H9 (cell line): ENCODE results near the gene SLC16A1. TPM values are rescaled to one million over a fixed set of nuclear protein-coding genes. Genes with fewer than 3 reads are reported as not detected.

Source experiments
- DNase-seq: peaks from one replicate; pipeline ENCODE4 v3.0.0-alpha.2; 2017
- H2AFZ ChIP-seq: one replicate; pipeline ENCODE4 v1.6.1; 2013; ENCODE audit warnings: mild to moderate bottlenecking, low read length, control low read depth, moderate library complexity
- H2AK5ac ChIP-seq: 2 replicates; pipeline ENCODE4 v1.6.1; 2013; ENCODE audit warnings: low read length, control low read depth, mixed read lengths; ENCODE audit not compliant: insufficient read length
- H2BK120ac ChIP-seq: one replicate; pipeline ENCODE4 v1.6.1; 2013; ENCODE audit warnings: low read depth, mild to moderate bottlenecking, low read length, control low read depth, inconsistent platforms; ENCODE audit not compliant: poor library complexity, severe bottlenecking
- H2BK12ac ChIP-seq: 2 replicates; pipeline ENCODE4 v1.6.1; 2013; ENCODE audit warnings: low read length, control low read depth, mixed read lengths, low read depth; ENCODE audit not compliant: insufficient read length
- H2BK15ac ChIP-seq: 2 replicates; pipeline ENCODE4 v1.6.1; 2013; ENCODE audit warnings: low read depth, low read length, control low read depth
- H2BK20ac ChIP-seq: one replicate; pipeline ENCODE4 v1.6.1; 2013; ENCODE audit warnings: low read depth, mild to moderate bottlenecking, low read length, control low read depth, inconsistent platforms; ENCODE audit not compliant: poor library complexity, severe bottlenecking
- H2BK5ac ChIP-seq: 2 replicates; pipeline ENCODE4 v1.6.1; 2013; ENCODE audit warnings: low read length, control low read depth, mixed read lengths; ENCODE audit not compliant: insufficient read length
- H3K14ac ChIP-seq: 2 replicates; pipeline ENCODE4 v1.6.1; 2013; ENCODE audit warnings: low read length, control low read depth; ENCODE audit not compliant: insufficient read depth
- H3K18ac ChIP-seq: 2 replicates; pipeline ENCODE4 v1.6.1; 2013; ENCODE audit warnings: low read depth, mild to moderate bottlenecking, mixed read lengths, low read length, control low read depth; ENCODE audit not compliant: insufficient read length
- H3K23ac ChIP-seq: 2 replicates; pipeline ENCODE4 v1.6.1; 2013; ENCODE audit warnings: low read length, control low read depth, mixed read lengths, low read depth; ENCODE audit not compliant: insufficient read length
- H3K23me2 ChIP-seq: 2 replicates; pipeline ENCODE4 v1.6.1; 2013; ENCODE audit warnings: low read depth, mild to moderate bottlenecking, mixed read lengths, low read length, control low read depth; ENCODE audit not compliant: insufficient read length, poor library complexity, severe bottlenecking
- H3K27ac ChIP-seq: 2 replicates; pipeline ENCODE4 v1.5.1; 2013; ENCODE audit warnings: low read length, control low read depth, mixed read lengths, low read depth; ENCODE audit not compliant: insufficient read length
- H3K27me3 ChIP-seq: 2 replicates; pipeline ENCODE4 v1.6.1; 2013; ENCODE audit warnings: low read length, control low read depth, inconsistent platforms; ENCODE audit not compliant: insufficient read depth
- H3K4ac ChIP-seq: 2 replicates; pipeline ENCODE4 v1.6.1; 2013; ENCODE audit warnings: low read depth, mild to moderate bottlenecking, control low read depth, inconsistent platforms, low read length, moderate library complexity
- H3K4me1 ChIP-seq: 2 replicates; pipeline ENCODE4 v1.6.1; 2013; ENCODE audit warnings: low read length, control low read depth, inconsistent platforms; ENCODE audit not compliant: insufficient read depth
- H3K4me2 ChIP-seq: 2 replicates; pipeline ENCODE4 v1.6.1; 2013; ENCODE audit warnings: low read length, control low read depth, mixed read lengths; ENCODE audit not compliant: insufficient read length, insufficient read depth
- H3K56ac ChIP-seq: 2 replicates; pipeline ENCODE4 v1.6.1; 2013; ENCODE audit warnings: low read depth, mild to moderate bottlenecking, mixed read lengths, low read length, control low read depth; ENCODE audit not compliant: insufficient read length
- H3K79me1 ChIP-seq: 2 replicates; pipeline ENCODE4 v1.6.1; 2013; ENCODE audit warnings: low read depth, mild to moderate bottlenecking, moderate library complexity, low read length, control low read depth, inconsistent platforms; ENCODE audit not compliant: insufficient read depth, poor library complexity, severe bottlenecking
- H3K79me2 ChIP-seq: 2 replicates; pipeline ENCODE4 v1.6.1; 2013; ENCODE audit warnings: low read length, control low read depth, inconsistent platforms; ENCODE audit not compliant: insufficient read depth
- H3K9ac ChIP-seq: 2 replicates; pipeline ENCODE4 v1.6.1; 2013; ENCODE audit warnings: low read length, control low read depth, mixed read lengths; ENCODE audit not compliant: insufficient read length; ENCODE audit errors: extremely low read depth
- H3K9me3 ChIP-seq: one replicate; pipeline ENCODE4 v1.6.1; 2013; ENCODE audit warnings: low read depth, low read length, inconsistent platforms; ENCODE audit not compliant: control insufficient read depth
- H3T11ph ChIP-seq: one replicate; pipeline ENCODE4 v1.6.1; 2013; ENCODE audit warnings: mild to moderate bottlenecking, low read length, control low read depth, inconsistent platforms
- H4K20me1 ChIP-seq: one replicate; pipeline ENCODE4 v1.6.1; 2013; ENCODE audit not compliant: control insufficient read depth, insufficient read length, insufficient read depth
- H4K5ac ChIP-seq: 2 replicates; pipeline ENCODE4 v1.6.1; 2013; ENCODE audit warnings: low read depth, mild to moderate bottlenecking, mixed read lengths, low read length, control low read depth; ENCODE audit not compliant: insufficient read length
- H4K8ac ChIP-seq: replicated peaks from 2 replicates; pipeline ENCODE4 v1.6.1; 2013; ENCODE audit warnings: low read length, control low read depth, mixed read lengths, low read depth; ENCODE audit not compliant: insufficient read length
- H4K91ac ChIP-seq: 2 replicates; pipeline ENCODE4 v1.6.1; 2013; ENCODE audit warnings: low read depth, mild to moderate bottlenecking, moderate library complexity, mixed read lengths, low read length, control low read depth; ENCODE audit not compliant: insufficient read length
- H3K27ac Mint-ChIP-seq, 3 experiments: 2 replicates in 2 of 3; 3 replicates in 1 of 3; pipeline ENCODE4 v1.8.0; 2020 to 2021; ENCODE audit warnings: mixed read lengths in 3 of 3, mild to moderate bottlenecking in 1 of 3, moderate library complexity in 1 of 3
- H3K27me3 Mint-ChIP-seq: 2 replicates; pipeline ENCODE4 v1.8.0; 2021; ENCODE audit warnings: low read depth, mild to moderate bottlenecking, moderate library complexity, mixed read lengths
- H3K36me3 Mint-ChIP-seq, 3 experiments: 2 replicates in 2 of 3; 3 replicates in 1 of 3; pipeline ENCODE4 v1.8.0; 2020 to 2021; ENCODE audit warnings: low read depth in 3 of 3, mixed read lengths in 3 of 3; ENCODE audit not compliant: insufficient read depth in 1 of 3
- H3K4me1 Mint-ChIP-seq, 2 experiments: 2 replicates each; pipeline ENCODE4 v1.8.0; 2020; ENCODE audit warnings: mixed read lengths in 2 of 2
- H3K4me3 Mint-ChIP-seq, 2 experiments: 2 replicates in 1 of 2; 3 replicates in 1 of 2; pipeline ENCODE4 v1.8.0; 2020 to 2021; ENCODE audit warnings: mild to moderate bottlenecking in 2 of 2, mixed read lengths in 2 of 2, moderate library complexity in 1 of 2
- H3K9me3 Mint-ChIP-seq, 2 experiments: 2 replicates in 1 of 2; 3 replicates in 1 of 2; pipeline ENCODE4 v1.8.0; 2020; ENCODE audit warnings: mild to moderate bottlenecking in 2 of 2, mixed read lengths in 2 of 2, moderate library complexity in 1 of 2
- WGBS: extraction: QIAGEN DNeasy Blood & Tissue Kit; methylation state at CpG from one replicate; pipeline ENCODE4 v1.1.7; 2013; ENCODE audit warnings: missing lambda C conversion rate, low lambda C conversion rate, mixed read lengths; ENCODE audit not compliant: insufficient read length; ENCODE audit errors: extremely low coverage; 5-methylcytosine and 5-hydroxymethylcytosine counted together
- total RNA-seq: library from RNA; stranded (reverse); gene quantifications from 2 replicates; pipeline ENCODE4 v1.2.1, GENCODE V29; 2021
- TF ChIP-seq, protein P1 (sequence below): fragments of 200-600 bp; sonication (generic); conservative IDR thresholded peaks from 3 replicates; pipeline ENCODE4 v1.8.0; 2021; ENCODE audit warnings: antibody characterized with exemption, mild to moderate bottlenecking

SLC16A1 gene
- total RNA-seq, 1 experiment from 2014 or later: 381 TPM

DNA sequence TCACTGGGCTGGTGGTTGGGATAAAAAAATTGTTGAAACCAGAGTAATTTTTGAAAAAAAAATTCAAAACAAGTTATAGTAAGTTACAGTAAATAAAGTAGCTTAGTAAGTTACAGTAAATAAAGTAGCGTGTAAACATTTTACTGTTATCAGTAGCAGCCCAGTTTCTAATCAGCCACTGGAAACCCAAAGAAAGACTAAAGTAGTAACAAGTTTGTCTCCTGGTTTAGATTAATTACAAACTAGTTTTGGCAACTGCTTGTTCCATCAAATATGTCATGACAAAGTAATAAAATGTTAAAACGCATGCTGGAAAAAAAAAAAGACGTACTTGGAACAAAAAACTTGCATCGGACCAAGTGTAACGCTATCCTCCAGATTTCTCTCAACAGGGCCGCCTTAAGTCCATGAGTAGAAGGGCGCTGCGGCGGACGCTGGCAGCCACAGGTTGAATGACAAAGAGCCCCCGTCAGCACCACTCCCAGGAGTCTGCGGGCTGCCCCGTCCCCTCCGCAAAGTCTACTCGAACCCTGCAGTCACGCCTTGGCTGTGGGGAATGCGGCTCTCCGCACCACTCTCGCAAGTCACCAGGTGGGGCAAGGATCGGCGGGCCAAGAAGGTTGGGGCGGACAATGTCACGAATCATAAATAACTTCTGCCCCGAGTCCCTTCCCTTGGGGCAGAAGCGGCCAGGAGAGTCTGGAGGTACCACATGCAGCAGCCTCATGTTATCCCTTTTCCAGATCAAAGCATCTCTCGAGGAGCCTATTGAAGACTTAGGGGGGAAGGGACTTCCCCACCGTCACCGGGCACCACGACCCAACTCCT lies 837 bp downstream of the SLC16A1 start:
- Histone ChIP-seq H3K27ac (no peak overlapping the region), H3K79me1 (no peaks in the 10 kb centered on the region), H2BK120ac (no peak overlapping the region), H4K5ac (no peak overlapping the region), H4K20me1 (peaks cover 3% of the 10 kb centered on the region), H2AK5ac (no peak overlapping the region), H3K56ac (no peak overlapping the region), H3K4me1 (peaks cover 2% of the 10 kb centered on the region; the same call in 1 of the 2 replicates), H3K79me2 (peaks cover 64% of the 10 kb centered on the region), H3K23ac (no peak overlapping the region), H2BK20ac (no peak overlapping the region), H3K4me2 (peak overlapping the region; percentile 98), H3K14ac (peak overlapping the region; percentile 65), H2BK5ac (no peak overlapping the region), H2BK12ac (no peak overlapping the region), H3K9me3 (no peaks in the 10 kb centered on the region), H2BK15ac (no peak overlapping the region), H2AFZ (no peak overlapping the region), H3T11ph (no peak overlapping the region), H3K18ac (no peak overlapping the region), H3K4ac (no peak overlapping the region), H3K27me3 (no peaks in the 10 kb centered on the region), H4K91ac (no peak overlapping the region), H3K23me2 (peaks cover 13% of the 10 kb centered on the region), H3K9ac (peak overlapping the region; percentile 75), H4K8ac (no peak overlapping the region)
- Mint-ChIP-seq H3K4me3 (peak overlapping the region; percentile 98 to 99), H3K27ac (peak overlapping the region; percentile 97 to 99 (median 98)), H3K36me3 (peaks cover 30 to 52% (median 41%) of the 10 kb centered on the region in 3 experiments; a peak in 6 of 7 replicates), H3K9me3 (no peaks in the 10 kb centered on the region; a peak in 1 of 5 replicates), H3K4me1 (peaks cover 55 to 61% of the 10 kb centered on the region in 2 experiments), H3K27me3 (no peaks in the 10 kb centered on the region)
- WGBS: no CpG with 5 or more reads among the region's 29 CpGs
- peak; percentile 87 for DNase-seq
- TF ChIP-seq, protein P1, sequence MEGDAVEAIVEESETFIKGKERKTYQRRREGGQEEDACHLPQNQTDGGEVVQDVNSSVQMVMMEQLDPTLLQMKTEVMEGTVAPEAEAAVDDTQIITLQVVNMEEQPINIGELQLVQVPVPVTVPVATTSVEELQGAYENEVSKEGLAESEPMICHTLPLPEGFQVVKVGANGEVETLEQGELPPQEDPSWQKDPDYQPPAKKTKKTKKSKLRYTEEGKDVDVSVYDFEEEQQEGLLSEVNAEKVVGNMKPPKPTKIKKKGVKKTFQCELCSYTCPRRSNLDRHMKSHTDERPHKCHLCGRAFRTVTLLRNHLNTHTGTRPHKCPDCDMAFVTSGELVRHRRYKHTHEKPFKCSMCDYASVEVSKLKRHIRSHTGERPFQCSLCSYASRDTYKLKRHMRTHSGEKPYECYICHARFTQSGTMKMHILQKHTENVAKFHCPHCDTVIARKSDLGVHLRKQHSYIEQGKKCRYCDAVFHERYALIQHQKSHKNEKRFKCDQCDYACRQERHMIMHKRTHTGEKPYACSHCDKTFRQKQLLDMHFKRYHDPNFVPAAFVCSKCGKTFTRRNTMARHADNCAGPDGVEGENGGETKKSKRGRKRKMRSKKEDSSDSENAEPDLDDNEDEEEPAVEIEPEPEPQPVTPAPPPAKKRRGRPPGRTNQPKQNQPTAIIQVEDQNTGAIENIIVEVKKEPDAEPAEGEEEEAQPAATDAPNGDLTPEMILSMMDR: no peak; the same call in 2 of the 3 replicates
